Epithelial cell of prostate (primary cell): ENCODE results near the gene FCN2.

Experiments
- DNase-seq: peaks from one replicate; pipeline ENCODE4 v3.0.0-alpha.2; 2011; ENCODE audit warnings: low read depth, low spot score
- H3K27ac ChIP-seq: fragments of 450-650 bp; 2 replicates; pipeline ENCODE4 v1.5.1; 2017; ENCODE audit warnings: mild to moderate bottlenecking

FCN2 gene

DNA sequence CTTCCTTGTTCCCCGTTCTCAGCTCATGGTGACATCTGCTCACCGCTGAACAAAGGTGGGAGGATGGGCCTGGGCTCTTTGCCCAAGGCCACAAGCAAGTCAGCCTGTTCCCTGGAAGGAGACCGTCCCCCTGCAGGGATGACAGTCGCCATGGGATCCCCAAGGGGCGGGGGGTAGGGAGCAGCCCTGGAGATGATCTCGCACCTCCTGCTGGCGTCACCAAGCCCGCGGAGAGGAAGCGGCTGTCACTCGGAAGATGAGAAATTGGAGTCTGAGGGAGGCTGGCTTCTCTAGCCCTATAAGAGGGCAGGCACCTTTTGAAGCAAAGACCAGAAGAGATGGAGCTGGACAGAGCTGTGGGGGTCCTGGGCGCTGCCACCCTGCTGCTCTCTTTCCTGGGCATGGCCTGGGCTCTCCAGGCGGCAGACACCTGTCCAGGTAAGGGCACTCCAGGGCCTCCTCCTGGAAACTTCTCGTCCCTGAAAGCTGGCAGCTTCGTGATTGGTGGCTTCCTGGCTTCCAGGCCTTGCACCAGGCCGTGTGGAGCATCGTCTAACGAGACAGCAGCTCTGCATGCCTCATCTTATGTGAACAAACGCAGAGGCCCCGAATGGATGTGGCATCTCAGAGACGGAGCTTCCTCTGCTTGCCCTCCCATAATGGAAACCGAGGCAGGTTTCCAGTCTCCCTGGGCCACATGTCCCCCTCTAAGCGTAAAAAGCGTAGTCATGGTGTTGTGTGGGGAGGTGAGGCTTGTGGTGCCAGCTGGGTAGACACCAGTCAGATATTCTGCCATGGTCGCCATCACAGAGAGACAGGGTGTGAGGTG is at the start of gene FCN2:
Gene FCN2, plus strand, starts transcription at position 327 of the 829 bp plus-strand sequence. Its CDS starts 12 bp downstream, at position 339.
- DNase-seq, result no peak
- no peak within 1 kb of the TSS for H3K27ac ChIP-seq

GRCh38 chr9:134830926-134831720 is 49.5 kb upstream of the FCN2 start:
- DNase-seq, result no peak
- H3K27ac ChIP-seq, result no peak overlapping the region

DNA sequence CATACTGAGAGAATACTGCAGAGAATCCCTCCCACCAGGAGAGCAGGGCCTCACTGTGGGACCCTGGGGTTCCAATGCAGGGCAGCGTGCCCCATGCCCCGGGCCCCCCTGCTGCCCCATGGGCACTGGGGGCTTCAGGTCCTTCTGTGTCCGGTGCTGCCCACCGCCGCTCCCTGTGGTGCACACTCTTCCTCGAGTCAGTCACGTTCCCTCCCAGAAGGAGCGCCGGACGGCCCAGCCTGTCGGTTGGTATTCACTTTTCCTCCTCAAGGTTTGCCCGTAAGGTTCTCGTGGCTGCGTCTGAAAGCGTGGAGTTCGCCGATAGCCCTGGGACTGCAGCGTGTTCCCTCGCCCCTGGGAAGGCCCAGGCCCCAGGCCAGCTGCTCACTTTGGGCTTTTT is 48.1 kb upstream of the FCN2 start:
- DNase-seq, result no peak
- H3K27ac ChIP-seq, result no peak overlapping the region

- no peak for DNase-seq
- no peak overlapping the region for H3K27ac ChIP-seq
Measured at GRCh38 chr9:134833294-134833880, 47.2 kb upstream of the FCN2 start.

DNA sequence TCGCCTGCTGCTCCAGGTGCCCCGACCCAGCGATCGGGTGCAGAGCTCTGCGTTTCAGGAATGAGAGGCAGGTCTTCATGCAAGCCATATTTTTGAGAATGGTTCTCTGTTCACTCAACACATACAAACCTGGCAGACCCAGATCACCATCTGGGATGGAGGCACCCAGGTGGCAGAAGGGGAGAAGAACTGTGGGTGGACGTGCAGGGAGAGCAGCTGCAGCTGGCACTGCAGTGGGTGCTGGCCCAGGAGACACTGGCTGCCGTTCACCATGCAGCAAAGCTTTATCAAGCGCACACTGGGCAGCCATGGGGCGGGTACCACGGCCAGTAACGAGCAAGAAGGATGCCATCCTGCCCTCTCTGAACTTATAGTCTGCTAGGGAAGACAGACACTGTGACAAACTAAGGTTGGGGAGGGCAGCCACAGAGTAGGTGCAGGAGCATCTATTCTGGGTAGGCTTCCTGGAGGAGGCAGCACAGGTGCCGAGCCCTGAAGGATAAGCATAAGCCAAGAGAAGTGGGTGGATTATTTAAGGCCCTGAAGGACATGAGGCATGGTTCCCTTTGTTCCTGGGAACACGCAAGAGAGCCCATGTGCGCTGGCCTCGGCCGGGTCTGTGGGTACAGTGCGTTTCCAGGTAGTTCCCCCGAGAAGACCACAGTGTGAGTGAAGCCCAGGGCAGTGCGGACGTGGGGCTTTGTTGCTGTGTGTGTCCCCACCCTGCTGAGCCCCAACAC is 46.2 kb upstream of the FCN2 start:
- DNase-seq, result no peak
- H3K27ac ChIP-seq, result no peak overlapping the region

GRCh38 chr9:134834957-134835419 is 45.6 kb upstream of the FCN2 start:
- H3K27ac ChIP-seq, result no peak overlapping the region
- DNase-seq, result no peak

- no peak for DNase-seq
- H3K27ac ChIP-seq, result no peak overlapping the region
Measured at GRCh38 chr9:134835448-134835847, 45.2 kb upstream of the FCN2 start.

- no peak overlapping the region for H3K27ac ChIP-seq
- DNase-seq, result no peak
Measured at GRCh38 chr9:134835987-134836386, 44.6 kb upstream of the FCN2 start.

DNA sequence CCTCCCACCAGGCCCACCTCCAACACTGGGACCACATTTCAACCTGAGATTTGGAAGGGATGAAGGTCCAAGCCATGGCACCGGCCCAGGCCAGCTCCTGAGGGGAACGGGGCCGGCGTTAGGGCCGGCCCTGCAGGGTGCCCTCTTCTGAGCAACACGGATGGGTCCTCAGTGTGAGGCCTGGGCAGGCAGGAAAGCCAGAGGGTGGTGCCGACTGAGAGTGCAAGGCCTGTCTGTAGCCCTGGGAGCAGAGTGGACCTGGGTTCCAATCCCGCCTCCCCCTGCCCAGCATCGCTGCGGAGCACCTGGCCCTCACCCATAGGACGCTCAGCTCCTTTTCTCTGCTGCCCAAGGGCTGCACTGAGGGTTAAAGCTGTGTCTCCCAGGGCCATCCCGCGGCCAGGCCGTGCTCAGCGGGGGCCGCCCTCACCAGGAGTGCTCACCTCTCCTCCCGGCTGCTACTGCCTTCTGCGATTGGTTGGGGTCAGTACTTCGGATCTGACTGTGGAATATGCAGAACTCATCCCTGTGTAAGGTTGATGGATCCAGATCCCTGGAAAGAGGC is 44.1 kb upstream of the FCN2 start:
- DNase-seq, result no peak
- H3K27ac ChIP-seq, result no peak overlapping the region

DNA sequence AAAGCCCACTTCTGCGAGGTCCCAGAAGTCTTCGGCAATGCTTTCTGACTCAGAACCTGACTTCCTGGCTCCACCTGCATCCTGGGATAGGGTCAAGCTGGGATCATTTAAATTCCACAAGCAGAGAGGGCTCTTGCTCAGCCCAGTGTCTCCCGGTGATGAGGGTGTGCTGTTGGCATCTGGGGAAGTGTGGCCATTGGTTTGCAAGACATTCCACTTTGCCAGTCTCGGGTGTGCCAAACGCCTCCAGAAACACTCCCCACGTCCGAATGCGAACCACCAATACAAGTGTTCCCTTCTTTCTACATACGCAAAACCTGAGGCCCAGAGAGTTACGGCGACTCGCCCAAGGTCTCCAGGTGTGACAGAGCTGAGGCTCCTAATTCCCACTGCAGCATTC is 43.1 kb upstream of the FCN2 start:
- DNase-seq, result no peak
- no peak overlapping the region for H3K27ac ChIP-seq

DNA sequence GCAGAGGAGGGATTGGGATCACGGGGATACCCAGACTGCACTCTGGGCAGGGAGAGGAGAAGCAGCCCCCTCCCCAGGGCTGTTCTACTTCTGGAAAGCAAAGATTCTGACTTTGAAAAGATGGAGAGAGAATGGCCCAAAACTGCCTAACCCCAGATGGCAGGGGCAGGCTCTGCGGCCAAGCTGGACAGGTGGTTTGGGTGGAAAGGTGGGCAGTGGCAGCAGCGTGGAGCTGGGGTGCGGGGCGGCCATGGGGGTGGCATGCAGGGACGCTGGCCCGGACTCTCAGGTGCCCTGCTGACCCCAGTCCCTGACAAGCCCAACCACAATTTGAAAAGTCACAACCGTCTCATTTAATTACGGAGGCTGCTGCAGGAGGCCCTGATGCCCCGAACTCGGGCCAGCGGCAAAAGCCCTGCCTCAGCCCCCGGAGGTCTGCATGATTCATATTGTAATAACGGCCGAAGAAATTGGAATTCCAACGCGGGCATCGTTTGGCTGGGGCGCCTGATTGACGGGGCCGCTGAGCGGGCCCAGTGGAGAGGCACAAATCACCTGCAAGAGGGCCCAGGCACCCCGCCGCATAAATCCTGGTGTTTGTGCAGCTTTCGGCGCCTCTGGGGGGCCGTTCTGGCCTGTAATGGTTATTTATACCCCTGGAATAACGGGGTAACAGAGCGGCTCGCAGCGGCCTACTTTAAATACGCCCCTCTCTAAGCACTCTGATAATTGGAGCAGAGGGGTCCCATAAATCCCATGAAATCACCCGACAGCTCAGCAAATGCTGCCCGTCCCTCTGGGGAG is 41.8 kb upstream of the FCN2 start:
- DNase-seq, result no peak
- no peak overlapping the region for H3K27ac ChIP-seq

DNA sequence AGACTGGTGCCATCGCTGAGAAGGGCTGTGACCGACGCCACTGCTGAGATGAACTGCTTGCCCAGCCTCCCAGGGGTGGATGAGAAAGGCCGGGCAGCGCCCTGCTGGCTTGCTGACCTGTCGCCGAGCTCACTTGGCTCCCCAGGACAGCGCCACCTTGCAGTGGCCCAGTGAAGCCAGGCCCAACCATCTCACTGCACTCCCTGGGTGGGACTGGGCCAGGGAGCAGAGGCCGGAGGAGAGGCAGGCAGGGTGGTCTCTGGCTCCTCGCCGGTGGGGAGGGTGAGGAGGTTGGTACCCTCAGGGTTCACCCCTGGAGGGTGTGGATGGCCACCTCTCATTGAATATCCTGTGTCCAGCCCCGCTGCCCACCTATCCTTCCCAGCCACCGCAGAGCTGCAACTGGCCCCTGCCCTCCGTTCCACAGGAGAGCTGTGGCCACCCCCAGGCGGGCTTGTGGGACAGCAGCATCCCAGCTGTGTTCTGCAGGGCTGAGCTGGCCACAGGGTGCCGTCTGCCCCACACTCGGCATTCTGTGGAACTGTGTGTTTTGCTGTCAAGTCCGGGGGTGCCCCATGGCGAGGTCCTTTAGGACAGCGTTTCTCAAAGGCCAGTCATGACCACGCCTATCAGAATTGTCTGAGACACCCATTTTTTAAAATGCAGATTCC is 41.0 kb upstream of the FCN2 start:
- no peak overlapping the region for H3K27ac ChIP-seq
- DNase-seq, result no peak

DNA sequence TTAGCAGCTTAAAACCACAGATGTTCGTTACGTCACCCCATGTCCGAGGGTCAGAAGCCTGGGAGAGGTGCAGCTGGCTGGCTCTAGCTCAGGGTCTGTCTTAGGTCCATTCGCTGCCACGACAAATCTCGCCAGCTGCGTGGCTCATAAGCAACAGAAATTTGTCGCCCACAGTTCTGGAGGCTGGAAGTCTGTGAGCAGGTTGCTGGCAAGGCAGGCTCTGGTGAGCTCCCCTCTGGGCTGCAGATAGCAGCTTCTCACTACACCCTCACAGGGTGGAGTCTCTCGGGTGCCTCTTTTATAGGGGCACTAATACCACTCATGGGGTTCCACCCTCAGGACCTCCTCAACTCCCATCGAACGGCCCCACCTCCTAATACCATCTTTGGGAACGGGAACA is 40.1 kb upstream of the FCN2 start:
- no peak for DNase-seq
- H3K27ac ChIP-seq, result no peak overlapping the region

DNA sequence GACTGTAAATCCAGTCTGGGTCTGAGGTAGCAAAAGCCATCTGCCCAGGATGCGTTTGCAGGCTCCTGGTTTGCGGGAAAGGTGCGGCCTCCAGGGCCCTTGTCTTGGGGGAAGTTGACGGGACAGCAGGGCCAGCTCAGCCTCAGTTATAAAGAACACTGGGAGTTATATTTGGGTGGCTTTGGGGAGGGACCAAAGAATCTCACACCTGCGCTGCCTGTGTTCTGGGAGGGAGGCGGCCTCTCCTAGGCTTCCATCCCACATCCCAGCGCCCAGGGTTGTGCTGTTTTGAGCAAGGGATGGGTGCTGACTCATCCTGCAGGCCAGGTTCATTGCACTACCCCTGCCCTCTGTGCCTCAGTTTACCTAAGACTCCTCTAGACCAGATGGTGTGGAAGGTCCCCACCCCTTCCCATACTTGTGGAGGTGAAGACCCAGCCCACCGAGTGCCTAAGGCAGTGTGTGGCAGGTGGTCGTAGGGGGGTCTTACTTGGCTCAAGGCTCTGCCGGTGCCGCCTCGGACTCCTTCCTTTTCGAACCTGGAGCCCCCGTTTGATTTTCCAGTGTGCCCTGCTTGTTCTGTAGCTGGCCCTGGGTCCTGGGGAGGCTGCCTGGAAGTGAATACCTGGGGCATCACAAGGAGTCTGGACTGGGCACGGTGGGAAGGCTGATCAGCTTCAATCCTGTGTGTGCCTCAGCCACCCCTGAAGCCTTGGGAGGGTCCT is 39.3 kb upstream of the FCN2 start:
- DNase-seq, result no peak

GRCh38 chr9:134842321-134842720 is 38.3 kb upstream of the FCN2 start:
- H3K27ac ChIP-seq, result no peak overlapping the region
- DNase-seq, result no peak

More for the DNA sequence above, 39.3 kb upstream of the FCN2 start:
- no peak overlapping the region for H3K27ac ChIP-seq

GRCh38 chr9:134843740-134844139 is 36.9 kb upstream of the FCN2 start:
- no peak overlapping the region for H3K27ac ChIP-seq
- DNase-seq, result no peak

DNA sequence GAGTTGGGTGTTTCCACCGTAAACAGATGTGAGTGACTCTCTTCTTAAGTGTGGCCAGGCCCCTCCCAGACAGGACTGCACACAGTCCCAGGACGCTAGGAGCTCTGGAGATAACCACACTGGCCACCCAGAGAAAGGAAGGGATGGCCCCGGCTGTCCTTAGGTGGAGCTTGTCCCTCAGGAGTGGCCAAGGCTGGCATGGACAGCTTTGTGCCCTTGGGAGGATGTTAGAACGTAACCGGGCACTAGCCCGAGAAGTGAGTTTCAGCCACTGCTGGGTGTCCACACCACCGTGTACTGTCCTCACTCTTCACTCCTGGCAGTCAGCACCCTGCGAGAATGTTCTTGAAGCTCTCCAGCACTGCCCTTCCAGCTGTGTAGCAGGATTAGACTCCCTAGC is 35.8 kb upstream of the FCN2 start:
- no peak overlapping the region for H3K27ac ChIP-seq
- no peak for DNase-seq

DNA sequence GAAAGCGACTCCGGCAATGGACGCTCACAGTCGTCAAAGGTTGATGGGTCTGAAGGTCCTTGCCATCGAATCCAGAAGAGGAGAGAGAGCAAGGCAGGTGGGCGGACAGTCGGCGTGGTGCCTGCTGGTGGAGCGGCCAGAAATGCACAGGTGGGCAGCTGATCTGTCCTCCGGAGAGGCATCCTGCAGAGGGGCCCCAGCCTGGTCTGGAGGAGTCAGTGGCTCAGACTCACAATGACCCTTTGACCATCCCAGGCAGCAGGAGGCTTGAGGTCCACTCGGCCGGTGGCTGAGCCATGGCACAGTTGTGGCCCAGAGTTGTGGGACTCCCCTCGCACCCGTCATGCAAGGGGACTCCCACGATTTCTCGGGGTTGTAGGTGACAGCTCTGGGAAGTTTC is 34.4 kb upstream of the FCN2 start:
- no peak for DNase-seq
- H3K27ac ChIP-seq, result no peak overlapping the region
